DOHH2 (cell line): ENCODE data around the gene ABCC6.

Experiments
- H3F3A ChIP-seq: fragments of 200-600 bp; sonication (generic), shearing (Covaris generic); 2 replicates; pipeline ENCODE4 v1.6.0; 2016; ENCODE audit warnings: antibody characterized with exemption, mild to moderate bottlenecking; ENCODE audit not compliant: control insufficient read depth, insufficient read depth
- H3K27ac ChIP-seq: fragments of 200-600 bp; sonication (generic); 2 replicates; pipeline ENCODE4 v1.5.1; 2014; ENCODE audit warnings: low read depth, mild to moderate bottlenecking, low read length, moderate library complexity
- H3K27me3 ChIP-seq: fragments of 200-600 bp; sonication (generic); 2 replicates; pipeline ENCODE4 v1.6.1; 2014; ENCODE audit warnings: mild to moderate bottlenecking, low read length, mixed read lengths; ENCODE audit not compliant: control insufficient read depth
- H3K36me3 ChIP-seq: fragments of 200-600 bp; sonication (generic); 2 replicates; pipeline ENCODE4 v1.6.1; 2014; ENCODE audit warnings: mild to moderate bottlenecking, low read length, moderate library complexity, mixed read lengths; ENCODE audit not compliant: control insufficient read depth
- H3K4me1 ChIP-seq: fragments of 200-600 bp; sonication (generic); 2 replicates; pipeline ENCODE4 v1.6.1; 2014; ENCODE audit warnings: mild to moderate bottlenecking, low read length, mixed read lengths; ENCODE audit not compliant: control insufficient read depth
- H3K4me2 ChIP-seq: fragments of 200-600 bp; sonication (generic); 2 replicates; pipeline ENCODE4 v1.6.0; 2014; ENCODE audit warnings: mild to moderate bottlenecking, low read length, moderate library complexity
- H3K4me3 ChIP-seq: fragments of 200-600 bp; sonication (generic); 2 replicates; pipeline ENCODE4 v1.5.1; 2014; ENCODE audit warnings: mild to moderate bottlenecking, low read length, mixed read lengths
- H3K79me2 ChIP-seq: fragments of 200-600 bp; sonication (generic); 2 replicates; pipeline ENCODE4 v1.6.1; 2014; ENCODE audit warnings: mild to moderate bottlenecking, low read length, mixed read lengths; ENCODE audit not compliant: control insufficient read depth
- H3K9me2 ChIP-seq: fragments of 200-600 bp; sonication (generic); replicated peaks from 2 replicates; pipeline ENCODE4 v1.6.1; 2014; ENCODE audit warnings: mild to moderate bottlenecking, low read length, mixed read lengths; ENCODE audit not compliant: control insufficient read depth
- H3K9me3 ChIP-seq: fragments of 200-600 bp; sonication (generic); 2 replicates; pipeline ENCODE4 v1.6.1; 2014; ENCODE audit warnings: antibody characterized with exemption, low read length, mixed read lengths; ENCODE audit not compliant: control insufficient read depth, insufficient read depth
- H4K20me1 ChIP-seq: fragments of 200-600 bp; sonication (generic); 2 replicates; pipeline ENCODE4 v1.6.0; 2014; ENCODE audit warnings: low read depth, mild to moderate bottlenecking, antibody characterized with exemption, low read length, moderate library complexity; ENCODE audit not compliant: control insufficient read depth, insufficient read depth
- EZH2phosphoT487 ChIP-seq: fragments of 200-600 bp; sonication (generic); IDR thresholded peaks from 2 replicates; pipeline ENCODE4 v1.6.1; 2017; ENCODE audit warnings: borderline replicate concordance, mild to moderate bottlenecking, antibody characterized with exemption, low read length, moderate library complexity, mixed read lengths
- TF ChIP-seq, protein P1 (sequence below): fragments of 200-600 bp; sonication (generic); IDR thresholded peaks from one replicate; pipeline ENCODE4 v1.5.1; 2014; ENCODE audit warnings: antibody characterized with exemption, mild to moderate bottlenecking, low read depth, low read length; ENCODE audit not compliant: poor library complexity, severe bottlenecking

Gene ABCC6

DNA sequence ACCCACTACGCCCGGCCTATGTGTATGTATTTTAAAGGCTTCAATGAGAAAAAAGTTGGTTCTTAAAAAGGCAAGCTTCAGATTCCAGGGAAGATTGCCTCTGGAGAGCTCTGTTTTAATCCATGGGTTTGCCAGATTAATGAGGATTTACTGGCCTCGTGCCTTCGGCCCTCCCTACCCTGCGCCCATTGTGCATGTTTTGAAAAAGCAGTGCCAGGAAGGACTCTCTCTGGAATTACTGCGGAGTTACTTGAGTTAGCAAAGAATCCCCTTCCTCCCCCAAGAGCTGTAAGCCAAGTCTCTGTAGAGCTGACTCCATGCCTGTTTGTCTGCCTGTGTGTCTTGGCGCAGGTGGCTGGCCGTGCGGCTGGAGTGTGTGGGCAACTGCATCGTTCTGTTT, 98.9 kb downstream of the ABCC6 start:
- Histone ChIP-seq H3K9me3 (peaks cover 7% of the 10 kb centered on the region; the same call in 1 of the 2 replicates), H3K27me3 (no peaks in the 10 kb centered on the region), H3K27ac (no peak overlapping the region), H3F3A (no peaks in the 10 kb centered on the region), H3K4me1 (peaks cover 3% of the 10 kb centered on the region), H3K4me2 (no peak overlapping the region), H3K36me3 (peaks cover 72% of the 10 kb centered on the region), H3K79me2 (no peaks in the 10 kb centered on the region), H4K20me1 (no peaks in the 10 kb centered on the region), H3K4me3 (no peak overlapping the region), H3K9me2 (no peaks in the 10 kb centered on the region)
- TF ChIP-seq, protein P1, sequence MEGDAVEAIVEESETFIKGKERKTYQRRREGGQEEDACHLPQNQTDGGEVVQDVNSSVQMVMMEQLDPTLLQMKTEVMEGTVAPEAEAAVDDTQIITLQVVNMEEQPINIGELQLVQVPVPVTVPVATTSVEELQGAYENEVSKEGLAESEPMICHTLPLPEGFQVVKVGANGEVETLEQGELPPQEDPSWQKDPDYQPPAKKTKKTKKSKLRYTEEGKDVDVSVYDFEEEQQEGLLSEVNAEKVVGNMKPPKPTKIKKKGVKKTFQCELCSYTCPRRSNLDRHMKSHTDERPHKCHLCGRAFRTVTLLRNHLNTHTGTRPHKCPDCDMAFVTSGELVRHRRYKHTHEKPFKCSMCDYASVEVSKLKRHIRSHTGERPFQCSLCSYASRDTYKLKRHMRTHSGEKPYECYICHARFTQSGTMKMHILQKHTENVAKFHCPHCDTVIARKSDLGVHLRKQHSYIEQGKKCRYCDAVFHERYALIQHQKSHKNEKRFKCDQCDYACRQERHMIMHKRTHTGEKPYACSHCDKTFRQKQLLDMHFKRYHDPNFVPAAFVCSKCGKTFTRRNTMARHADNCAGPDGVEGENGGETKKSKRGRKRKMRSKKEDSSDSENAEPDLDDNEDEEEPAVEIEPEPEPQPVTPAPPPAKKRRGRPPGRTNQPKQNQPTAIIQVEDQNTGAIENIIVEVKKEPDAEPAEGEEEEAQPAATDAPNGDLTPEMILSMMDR: no peak
- no peak for TF ChIP-seq EZH2phosphoT487

DNA sequence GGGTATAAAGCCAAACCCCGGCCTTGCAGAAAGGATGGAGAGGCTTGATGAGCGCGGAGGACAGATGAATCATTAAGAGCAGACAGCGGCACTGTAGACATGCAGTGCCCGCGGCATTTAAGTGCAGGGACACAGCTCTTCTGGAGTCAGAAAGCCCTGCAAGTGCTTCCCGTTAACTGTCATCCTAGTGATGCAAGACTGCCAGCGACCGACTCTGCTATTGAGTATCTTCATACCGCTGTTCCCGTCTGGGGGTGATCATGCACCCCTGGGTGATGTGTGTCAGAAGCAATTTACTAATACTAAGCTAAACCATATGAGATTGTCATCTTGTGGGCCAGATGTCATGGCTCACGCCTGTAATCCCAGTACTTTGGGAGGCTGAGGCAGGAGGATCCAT, 101.0 kb downstream of the ABCC6 start:
- H3K9me3 ChIP-seq: peaks cover 7% of the 10 kb centered on the region; the same call in 1 of the 2 replicates
- no peak overlapping the region for H3K27ac ChIP-seq
- no peaks in the 10 kb centered on the region for H3F3A ChIP-seq
- H4K20me1 ChIP-seq: no peaks in the 10 kb centered on the region
- no peak overlapping the region for H3K4me3 ChIP-seq
- no peaks in the 10 kb centered on the region for H3K9me2 ChIP-seq
- no peaks in the 10 kb centered on the region for H3K79me2 ChIP-seq
- no peaks in the 10 kb centered on the region for H3K27me3 ChIP-seq
- no peak overlapping the region for H3K4me2 ChIP-seq
- H3K4me1 ChIP-seq: no peaks in the 10 kb centered on the region; the same call in 1 of the 2 replicates
- TF ChIP-seq, protein P1: no peak
- TF ChIP-seq EZH2phosphoT487: no peak
- H3K36me3 ChIP-seq: peaks cover 67% of the 10 kb centered on the region

DNA sequence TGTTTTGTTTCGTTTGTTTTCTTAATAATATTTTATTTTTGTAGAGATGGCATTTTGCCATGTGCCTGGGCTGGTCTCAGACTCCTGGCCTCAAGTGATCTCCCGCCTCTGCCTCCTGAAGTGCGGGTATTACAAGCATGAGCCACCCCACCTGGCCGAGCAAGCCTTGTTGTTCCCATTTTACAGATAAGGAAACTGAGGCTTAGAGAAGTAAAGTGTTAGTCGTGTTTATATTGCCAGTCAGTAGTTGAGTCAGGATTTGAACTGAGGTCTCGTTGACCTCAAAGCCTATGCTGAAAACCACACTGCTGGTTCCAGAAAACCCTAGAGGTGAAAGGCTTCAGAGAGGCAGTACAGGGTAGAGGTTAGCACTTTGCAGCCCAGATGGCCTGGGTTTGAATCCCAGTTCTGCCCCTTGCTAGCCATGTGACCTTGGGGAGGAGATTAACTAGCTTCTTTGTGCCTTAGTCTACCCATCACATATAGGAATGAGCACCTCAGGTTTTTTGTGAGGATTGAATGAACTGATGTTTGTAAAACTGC, 102.0 kb downstream of the ABCC6 start:
- H3K36me3 ChIP-seq: peaks cover 71% of the 10 kb centered on the region

More for the DNA sequence above, 102.0 kb downstream of the ABCC6 start:
- Histone ChIP-seq H3K9me3 (peaks cover 7% of the 10 kb centered on the region; the same call in 1 of the 2 replicates), H4K20me1 (no peaks in the 10 kb centered on the region), H3K4me3 (no peak overlapping the region), H3K4me1 (no peaks in the 10 kb centered on the region), H3K79me2 (no peaks in the 10 kb centered on the region), H3K27ac (no peak overlapping the region), H3K27me3 (no peaks in the 10 kb centered on the region), H3K4me2 (no peak overlapping the region), H3K9me2 (no peaks in the 10 kb centered on the region), H3F3A (no peaks in the 10 kb centered on the region)
- TF ChIP-seq, protein P1: no peak
- no peak for TF ChIP-seq EZH2phosphoT487
